ENCODE results near the gene ISM2.

- TF ChIP-seq CTCF (IDR thresholded peaks at IDR 0.05) (no peak), ZFX (IDR thresholded peaks at IDR 0.05; ENCODE audit: borderline replicate concordance) (no peak)
Observed at GRCh38 chr14:77442196-77442595, 56.4 kb downstream of the ISM2 start.

All from 22Rv1 (cell line).